Esophagus squamous epithelium (tissue), 4 donors: Measurements from ENCODE around the gene PIGL.

ENCODE experiments used
- CTCF ChIP-seq, 6 experiments: fragments of 450-650 bp in 4 of 6; fragments of 200-600 bp in 2 of 6; sonication (generic) in 2 of 6; IDR thresholded peaks; one replicate each; pipeline ENCODE4 v1.5.1; 2016 to 2019; ENCODE audit warnings: antibody characterized with exemption in 6 of 6, mild to moderate bottlenecking in 4 of 6, moderate library complexity in 4 of 6
- POLR2A ChIP-seq, 4 donors: fragments of 450-650 bp; IDR thresholded peaks; one replicate each; pipeline ENCODE4 v1.6.1; 2017; ENCODE audit warnings: antibody characterized with exemption in 4 of 4, mild to moderate bottlenecking in 4 of 4, moderate library complexity in 3 of 4

DNA sequence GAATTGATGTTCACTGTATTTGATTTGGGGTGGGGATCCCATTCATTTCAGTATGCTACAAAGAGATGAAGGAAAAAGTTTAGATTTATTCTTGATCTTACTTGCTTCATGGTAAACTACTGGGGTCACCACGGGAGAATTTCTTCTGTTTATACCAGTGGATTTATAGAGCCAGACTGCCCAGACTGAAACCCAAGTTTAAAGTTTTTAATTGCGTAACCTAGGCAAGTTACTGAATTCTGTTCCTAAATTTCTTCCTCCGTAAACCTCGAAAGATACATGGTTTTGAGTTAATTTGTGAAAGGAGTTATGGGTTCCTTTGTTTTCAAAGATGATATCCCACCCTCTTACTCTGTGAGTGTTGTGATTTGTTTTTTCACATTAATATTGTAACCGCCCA is 26.4 kb downstream of the PIGL start:
- no peak for TF ChIP-seq CTCF (IDR thresholded peaks at IDR 0.05)
- no peak for TF ChIP-seq POLR2A (IDR thresholded peaks at IDR 0.05)
